HEK293 (cell line): ENCODE results near the gene CNTN4.

Experiments
- BCL11A ChIP-seq: fragments of 450-650 bp; formaldehyde crosslinking; IDR thresholded peaks from 2 replicates; pipeline ENCODE4 v1.5.1; 2016; ENCODE audit warnings: low read depth, missing biosample characterization, missing genetic modification characterization
- ZIC2 ChIP-seq: fragments of 450-650 bp; formaldehyde crosslinking; IDR thresholded peaks from 2 replicates; pipeline ENCODE4 v1.5.1; 2016; ENCODE audit warnings: missing biosample characterization, missing genetic modification characterization
- ZNF146 ChIP-seq: fragments of 450-650 bp; formaldehyde crosslinking; IDR thresholded peaks from 2 replicates; pipeline ENCODE4 v1.5.1; 2016; ENCODE audit warnings: missing biosample characterization, missing genetic modification characterization
- ZNF184 ChIP-seq: fragments of 450-650 bp; IDR thresholded peaks from 2 replicates; pipeline ENCODE4 v1.5.1; 2018; ENCODE audit warnings: missing biosample characterization, mild to moderate bottlenecking, missing genetic modification characterization
- ZNF19 ChIP-seq: fragments of 450-650 bp; formaldehyde crosslinking; IDR thresholded peaks from 2 replicates; pipeline ENCODE4; 2016; ENCODE audit warnings: missing biosample characterization, missing genetic modification characterization, low read depth
- ZNF501 ChIP-seq: fragments of 450-650 bp; formaldehyde crosslinking; IDR thresholded peaks from 2 replicates; pipeline ENCODE4 v1.5.1; 2016; ENCODE audit warnings: missing biosample characterization, missing genetic modification characterization
- ZNF549 ChIP-seq: fragments of 450-650 bp; IDR thresholded peaks from 2 replicates; pipeline ENCODE4 v1.5.1; 2018; ENCODE audit warnings: missing biosample characterization, missing genetic modification characterization, mild to moderate bottlenecking, inconsistent platforms, moderate library complexity
- ZNF843 ChIP-seq: fragments of 450-650 bp; formaldehyde crosslinking; IDR thresholded peaks from 2 replicates; pipeline ENCODE4 v1.5.1; 2016; ENCODE audit warnings: missing biosample characterization, missing genetic modification characterization
- TF ChIP-seq, protein P1 (sequence below): fragments of 450-650 bp; formaldehyde crosslinking; IDR thresholded peaks from 2 replicates; pipeline ENCODE4 v1.5.1; 2016; ENCODE audit warnings: missing biosample characterization, missing genetic modification characterization
- TF ChIP-seq, protein P2 (sequence below): fragments of 450-650 bp; formaldehyde crosslinking; IDR thresholded peaks from 2 replicates; pipeline ENCODE4 v1.5.1; 2016; ENCODE audit warnings: missing biosample characterization, missing genetic modification characterization
- TF ChIP-seq, protein P3 (sequence below): fragments of 450-650 bp; formaldehyde crosslinking; IDR thresholded peaks from 2 replicates; pipeline ENCODE4 v1.5.1; 2016; ENCODE audit warnings: missing biosample characterization, missing genetic modification characterization
- TF ChIP-seq, protein P4 (sequence below): fragments of 450-650 bp; formaldehyde crosslinking; IDR thresholded peaks from 2 replicates; pipeline ENCODE4 v1.5.1; 2016; ENCODE audit warnings: missing biosample characterization, missing genetic modification characterization
- TF ChIP-seq, protein P5 (sequence below): fragments of 450-650 bp; formaldehyde crosslinking; optimal IDR thresholded peaks from 2 replicates; pipeline ENCODE3; 2016; ENCODE audit warnings: missing biosample characterization, mild to moderate bottlenecking, missing genetic modification characterization

DNA sequence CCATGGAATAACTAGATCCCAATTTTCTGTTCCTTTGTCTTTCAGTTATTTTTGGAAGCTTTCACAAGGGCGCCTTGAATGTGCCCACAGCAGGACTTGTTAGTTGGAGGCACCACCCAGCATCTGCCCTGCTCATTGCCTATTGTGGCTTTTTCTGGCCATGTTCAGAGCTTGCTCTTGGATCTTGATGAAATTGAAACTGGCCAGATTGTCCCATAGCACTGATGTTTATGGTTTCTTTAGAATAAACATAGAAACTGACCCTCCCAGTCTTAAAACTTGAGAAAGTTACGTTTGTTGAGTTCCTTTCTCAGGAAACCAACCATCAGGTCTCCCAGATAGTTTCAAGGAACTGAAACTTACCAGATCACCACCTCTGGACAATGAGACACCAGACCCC lies 536.8 kb downstream of the CNTN4 start:
- TF ChIP-seq, protein P1, sequence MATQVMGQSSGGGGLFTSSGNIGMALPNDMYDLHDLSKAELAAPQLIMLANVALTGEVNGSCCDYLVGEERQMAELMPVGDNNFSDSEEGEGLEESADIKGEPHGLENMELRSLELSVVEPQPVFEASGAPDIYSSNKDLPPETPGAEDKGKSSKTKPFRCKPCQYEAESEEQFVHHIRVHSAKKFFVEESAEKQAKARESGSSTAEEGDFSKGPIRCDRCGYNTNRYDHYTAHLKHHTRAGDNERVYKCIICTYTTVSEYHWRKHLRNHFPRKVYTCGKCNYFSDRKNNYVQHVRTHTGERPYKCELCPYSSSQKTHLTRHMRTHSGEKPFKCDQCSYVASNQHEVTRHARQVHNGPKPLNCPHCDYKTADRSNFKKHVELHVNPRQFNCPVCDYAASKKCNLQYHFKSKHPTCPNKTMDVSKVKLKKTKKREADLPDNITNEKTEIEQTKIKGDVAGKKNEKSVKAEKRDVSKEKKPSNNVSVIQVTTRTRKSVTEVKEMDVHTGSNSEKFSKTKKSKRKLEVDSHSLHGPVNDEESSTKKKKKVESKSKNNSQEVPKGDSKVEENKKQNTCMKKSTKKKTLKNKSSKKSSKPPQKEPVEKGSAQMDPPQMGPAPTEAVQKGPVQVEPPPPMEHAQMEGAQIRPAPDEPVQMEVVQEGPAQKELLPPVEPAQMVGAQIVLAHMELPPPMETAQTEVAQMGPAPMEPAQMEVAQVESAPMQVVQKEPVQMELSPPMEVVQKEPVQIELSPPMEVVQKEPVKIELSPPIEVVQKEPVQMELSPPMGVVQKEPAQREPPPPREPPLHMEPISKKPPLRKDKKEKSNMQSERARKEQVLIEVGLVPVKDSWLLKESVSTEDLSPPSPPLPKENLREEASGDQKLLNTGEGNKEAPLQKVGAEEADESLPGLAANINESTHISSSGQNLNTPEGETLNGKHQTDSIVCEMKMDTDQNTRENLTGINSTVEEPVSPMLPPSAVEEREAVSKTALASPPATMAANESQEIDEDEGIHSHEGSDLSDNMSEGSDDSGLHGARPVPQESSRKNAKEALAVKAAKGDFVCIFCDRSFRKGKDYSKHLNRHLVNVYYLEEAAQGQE (tag by site-specific recombination), result no peak
- TF ChIP-seq, protein P2, sequence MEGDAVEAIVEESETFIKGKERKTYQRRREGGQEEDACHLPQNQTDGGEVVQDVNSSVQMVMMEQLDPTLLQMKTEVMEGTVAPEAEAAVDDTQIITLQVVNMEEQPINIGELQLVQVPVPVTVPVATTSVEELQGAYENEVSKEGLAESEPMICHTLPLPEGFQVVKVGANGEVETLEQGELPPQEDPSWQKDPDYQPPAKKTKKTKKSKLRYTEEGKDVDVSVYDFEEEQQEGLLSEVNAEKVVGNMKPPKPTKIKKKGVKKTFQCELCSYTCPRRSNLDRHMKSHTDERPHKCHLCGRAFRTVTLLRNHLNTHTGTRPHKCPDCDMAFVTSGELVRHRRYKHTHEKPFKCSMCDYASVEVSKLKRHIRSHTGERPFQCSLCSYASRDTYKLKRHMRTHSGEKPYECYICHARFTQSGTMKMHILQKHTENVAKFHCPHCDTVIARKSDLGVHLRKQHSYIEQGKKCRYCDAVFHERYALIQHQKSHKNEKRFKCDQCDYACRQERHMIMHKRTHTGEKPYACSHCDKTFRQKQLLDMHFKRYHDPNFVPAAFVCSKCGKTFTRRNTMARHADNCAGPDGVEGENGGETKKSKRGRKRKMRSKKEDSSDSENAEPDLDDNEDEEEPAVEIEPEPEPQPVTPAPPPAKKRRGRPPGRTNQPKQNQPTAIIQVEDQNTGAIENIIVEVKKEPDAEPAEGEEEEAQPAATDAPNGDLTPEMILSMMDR, result no peak
- TF ChIP-seq ZNF184 (tag by site-specific recombination) (no peak), ZNF549 (tag by site-specific recombination) (no peak), ZIC2 (tag by site-specific recombination) (no peak), BCL11A (no peak), ZNF19 (tag by site-specific recombination) (no peak), ZNF146 (tag by site-specific recombination) (no peak), ZNF843 (tag by site-specific recombination) (no peak), ZNF501 (tag by site-specific recombination) (no peak)
- TF ChIP-seq, protein P3, sequence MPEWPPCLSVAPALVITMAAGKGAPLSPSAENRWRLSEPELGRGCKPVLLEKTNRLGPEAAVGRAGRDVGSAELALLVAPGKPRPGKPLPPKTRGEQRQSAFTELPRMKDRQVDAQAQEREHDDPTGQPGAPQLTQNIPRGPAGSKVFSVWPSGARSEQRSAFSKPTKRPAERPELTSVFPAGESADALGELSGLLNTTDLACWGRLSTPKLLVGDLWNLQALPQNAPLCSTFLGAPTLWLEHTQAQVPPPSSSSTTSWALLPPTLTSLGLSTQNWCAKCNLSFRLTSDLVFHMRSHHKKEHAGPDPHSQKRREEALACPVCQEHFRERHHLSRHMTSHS (tag by site-specific recombination), result no peak
- TF ChIP-seq, protein P4, sequence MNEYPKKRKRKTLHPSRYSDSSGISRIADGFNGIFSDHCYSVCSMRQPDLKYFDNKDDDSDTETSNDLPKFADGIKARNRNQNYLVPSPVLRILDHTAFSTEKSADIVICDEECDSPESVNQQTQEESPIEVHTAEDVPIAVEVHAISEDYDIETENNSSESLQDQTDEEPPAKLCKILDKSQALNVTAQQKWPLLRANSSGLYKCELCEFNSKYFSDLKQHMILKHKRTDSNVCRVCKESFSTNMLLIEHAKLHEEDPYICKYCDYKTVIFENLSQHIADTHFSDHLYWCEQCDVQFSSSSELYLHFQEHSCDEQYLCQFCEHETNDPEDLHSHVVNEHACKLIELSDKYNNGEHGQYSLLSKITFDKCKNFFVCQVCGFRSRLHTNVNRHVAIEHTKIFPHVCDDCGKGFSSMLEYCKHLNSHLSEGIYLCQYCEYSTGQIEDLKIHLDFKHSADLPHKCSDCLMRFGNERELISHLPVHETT (tag by site-specific recombination), result no peak
- TF ChIP-seq, protein P5, sequence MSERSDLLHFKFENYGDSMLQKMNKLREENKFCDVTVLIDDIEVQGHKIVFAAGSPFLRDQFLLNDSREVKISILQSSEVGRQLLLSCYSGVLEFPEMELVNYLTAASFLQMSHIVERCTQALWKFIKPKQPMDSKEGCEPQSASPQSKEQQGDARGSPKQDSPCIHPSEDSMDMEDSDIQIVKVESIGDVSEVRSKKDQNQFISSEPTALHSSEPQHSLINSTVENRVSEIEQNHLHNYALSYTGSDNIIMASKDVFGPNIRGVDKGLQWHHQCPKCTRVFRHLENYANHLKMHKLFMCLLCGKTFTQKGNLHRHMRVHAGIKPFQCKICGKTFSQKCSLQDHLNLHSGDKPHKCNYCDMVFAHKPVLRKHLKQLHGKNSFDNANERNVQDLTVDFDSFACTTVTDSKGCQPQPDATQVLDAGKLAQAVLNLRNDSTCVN (tag by site-specific recombination), result no peak
